ENCODE data around the gene BRD3OS. TPM values are rescaled to one million over a fixed set of nuclear protein-coding genes. Genes with fewer than 3 reads are reported as not detected.

Gene BRD3OS
- polyA plus RNA-seq, 1 experiment: 23.5 TPM

GRCh38 chr9:133977421-133978201, 47.7 kb upstream of the BRD3OS start:
- ChIA-PET POLR2A (no interaction called here), CTCF (interaction anchor here (1.0 kb wide), 1 partner anchor 11 kb away, joined by 3 read pairs; no protein-coding TSS in a partner anchor)
- DNase-seq (ENCODE audit: low read depth): no peak

DNA sequence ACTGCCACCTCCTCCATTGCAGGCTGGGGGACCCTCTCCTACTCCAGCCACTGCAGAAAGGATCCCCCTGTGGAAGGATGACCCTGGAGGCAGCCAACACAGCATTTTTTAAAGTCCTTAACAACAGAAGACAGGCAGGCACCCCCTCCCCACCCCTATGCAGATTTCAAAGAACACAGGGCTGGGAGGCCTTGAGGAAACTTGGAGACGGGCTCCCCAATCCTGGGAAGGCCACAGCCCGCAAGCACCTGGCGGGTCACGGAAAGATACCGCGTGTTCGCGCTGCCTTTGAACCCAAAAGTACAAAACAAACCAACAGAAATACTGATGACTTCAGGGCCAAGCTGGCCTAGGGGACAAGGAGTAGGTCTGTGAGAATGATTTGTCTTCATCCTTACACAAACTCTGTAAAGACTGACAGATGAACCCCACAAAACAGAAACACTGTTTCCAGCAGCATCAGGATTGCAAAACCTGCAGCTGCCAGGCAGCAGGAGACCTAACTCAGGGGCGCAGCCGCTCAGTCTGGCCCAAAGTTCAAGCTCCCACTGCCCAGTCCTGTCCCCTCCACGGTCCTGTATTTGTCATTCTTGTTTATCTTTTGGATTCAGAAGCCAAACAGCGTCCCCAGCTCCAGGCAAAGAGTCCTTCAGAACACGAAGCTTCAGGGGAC, 46.9 kb upstream of the BRD3OS start:
- Histone ChIP-seq H3K4me3 (ENCODE audit: low read depth, low read length) (no peak overlapping the region), H3K36me3 (ENCODE audit: control insufficient read depth, insufficient read depth, low read length) (peaks cover 5% of the 10 kb centered on the region), H3K27me3 (ENCODE audit: control insufficient read depth, insufficient read depth, low read length) (no peaks in the 10 kb centered on the region)
- CTCF ChIA-PET: interaction anchor here (0.8 to 1.8 kb wide), 4 partner anchors 15 to 196 kb away, joined by 3 to 5 read pairs (median 4); no protein-coding TSS in a partner anchor
- DNase-seq (ENCODE audit: low read depth): no peak
- TF ChIP-seq, protein P1, sequence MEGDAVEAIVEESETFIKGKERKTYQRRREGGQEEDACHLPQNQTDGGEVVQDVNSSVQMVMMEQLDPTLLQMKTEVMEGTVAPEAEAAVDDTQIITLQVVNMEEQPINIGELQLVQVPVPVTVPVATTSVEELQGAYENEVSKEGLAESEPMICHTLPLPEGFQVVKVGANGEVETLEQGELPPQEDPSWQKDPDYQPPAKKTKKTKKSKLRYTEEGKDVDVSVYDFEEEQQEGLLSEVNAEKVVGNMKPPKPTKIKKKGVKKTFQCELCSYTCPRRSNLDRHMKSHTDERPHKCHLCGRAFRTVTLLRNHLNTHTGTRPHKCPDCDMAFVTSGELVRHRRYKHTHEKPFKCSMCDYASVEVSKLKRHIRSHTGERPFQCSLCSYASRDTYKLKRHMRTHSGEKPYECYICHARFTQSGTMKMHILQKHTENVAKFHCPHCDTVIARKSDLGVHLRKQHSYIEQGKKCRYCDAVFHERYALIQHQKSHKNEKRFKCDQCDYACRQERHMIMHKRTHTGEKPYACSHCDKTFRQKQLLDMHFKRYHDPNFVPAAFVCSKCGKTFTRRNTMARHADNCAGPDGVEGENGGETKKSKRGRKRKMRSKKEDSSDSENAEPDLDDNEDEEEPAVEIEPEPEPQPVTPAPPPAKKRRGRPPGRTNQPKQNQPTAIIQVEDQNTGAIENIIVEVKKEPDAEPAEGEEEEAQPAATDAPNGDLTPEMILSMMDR (IDR thresholded peaks at IDR 0.05; ENCODE audit: insufficient read depth, low read depth, low read length): no peak
- POLR2A ChIA-PET: interaction anchor here (0.6 to 0.7 kb wide), 2 partner anchors 164 to 305 kb away, joined by 3 read pairs; no protein-coding TSS in a partner anchor

More at GRCh38 chr9:133977421-133978201, 47.7 kb upstream of the BRD3OS start:
- TF ChIP-seq, protein P1 (IDR thresholded peaks at IDR 0.05; ENCODE audit: insufficient read depth, low read depth, low read length): no peak
- peaks cover 5% of the 10 kb centered on the region for H3K36me3 ChIP-seq (ENCODE audit: control insufficient read depth, insufficient read depth, low read length)
- H3K4me3 ChIP-seq (ENCODE audit: low read depth, low read length): no peak overlapping the region
- H3K27me3 ChIP-seq (ENCODE audit: control insufficient read depth, insufficient read depth, low read length): no peaks in the 10 kb centered on the region

- ChIA-PET CTCF (interaction anchor here (0.8 to 1.8 kb wide), 5 partner anchors 10 to 196 kb away, joined by 3 to 5 read pairs (median 4); no protein-coding TSS in a partner anchor), POLR2A (interaction anchor here (0.6 to 0.7 kb wide), 2 partner anchors 164 to 305 kb away, joined by 3 read pairs; no protein-coding TSS in a partner anchor)
- DNase-seq (ENCODE audit: low read depth): no peak
- Histone ChIP-seq H3K27me3 (ENCODE audit: control insufficient read depth, insufficient read depth, low read length) (no peaks in the 10 kb centered on the region), H3K36me3 (ENCODE audit: control insufficient read depth, insufficient read depth, low read length) (peaks cover 5% of the 10 kb centered on the region), H3K4me3 (ENCODE audit: low read depth, low read length) (no peak overlapping the region)
- TF ChIP-seq, protein P1 (IDR thresholded peaks at IDR 0.05; ENCODE audit: insufficient read depth, low read depth, low read length): no peak
Observed at GRCh38 chr9:133978899-133979272, 46.4 kb upstream of the BRD3OS start.

- ChIA-PET POLR2A (interaction anchor here (0.7 kb wide), 1 partner anchor 306 kb away, joined by 3 read pairs; no protein-coding TSS in a partner anchor), CTCF (interaction anchor here (0.8 to 1.8 kb wide), 4 partner anchors 11 to 197 kb away, joined by 3 to 5 read pairs (median 4); no protein-coding TSS in a partner anchor)
- TF ChIP-seq, protein P1 (IDR thresholded peaks at IDR 0.05; ENCODE audit: insufficient read depth, low read depth, low read length): no peak
- Histone ChIP-seq H3K36me3 (ENCODE audit: control insufficient read depth, insufficient read depth, low read length) (peaks cover 5% of the 10 kb centered on the region), H3K27me3 (ENCODE audit: control insufficient read depth, insufficient read depth, low read length) (no peaks in the 10 kb centered on the region), H3K4me3 (ENCODE audit: low read depth, low read length) (no peak overlapping the region)
- no peak for DNase-seq (ENCODE audit: low read depth)
Observed at GRCh38 chr9:133979273-133979920, 45.9 kb upstream of the BRD3OS start.

Data from BJ (cell line).